HepG2 (cell line): ENCODE measurements around the gene LGI4. TPM values are rescaled to one million over a fixed set of nuclear protein-coding genes. Genes with fewer than 3 reads are reported as not detected.

Experiments
- ATAC-seq: fragments of 200-7000 bp; cut with Tn5 transposase; 3 replicates; pipeline ENCODE4 v1.9.1; 2020; ENCODE audit warnings: mild to moderate bottlenecking, moderate library complexity
- BruUV-seq: library from RNA; stranded (reverse); fragments of 400-500 nt; replicated peaks from 2 replicates; lab custom pipeline; 2021; lab: Mats Ljungman, UMichigan
- CTCF ChIA-PET: fragments of 300-600 bp; formaldehyde crosslinking; extraction: SDS; loops from one replicate; lab custom pipeline; 2021; ENCODE audit warnings: low total read pairs, inconsistent platforms, low intra/inter-chr PET ratio; lab: Yijun Ruan, JAX
- POLR2A ChIA-PET: fragments of 350-600 bp; sonication (Branson Sonifier 250); formaldehyde crosslinking; loops from one replicate; lab custom pipeline; 2020; ENCODE audit warnings: antibody characterized with exemption, inconsistent platforms; lab: Yijun Ruan, JAX
- DNase-seq: peaks from one replicate; pipeline ENCODE4 v3.0.0-alpha.2; 2015; ENCODE audit warnings: low spot score
- FAIRE-seq: peaks from 3 replicates; lab custom pipeline; 2011; peaks lifted over from hg19 to GRCh38; lab: Jason Lieb, UNC
- H2AFZ ChIP-seq: one replicate; pipeline ENCODE4 v1.6.1; 2011; ENCODE audit warnings: low read length, inconsistent platforms
- H3K27ac ChIP-seq: fragments of 300-600 bp; 3 replicates; pipeline ENCODE4 v1.8.0; 2011; ENCODE audit warnings: mixed run types, mild to moderate bottlenecking, mixed read lengths, low read length, inconsistent platforms; ENCODE audit not compliant: insufficient read depth; ENCODE audit errors: extremely low read length
- H3K27me3 ChIP-seq, 2 experiments: fragments of 200-600 bp in 1 of 2; 2 replicates in 1 of 2; 3 replicates in 1 of 2; pipeline versions ENCODE4 v1.6.0 to v1.8.0; 2011; ENCODE audit warnings: low read length in 2 of 2, mild to moderate bottlenecking in 2 of 2, moderate library complexity in 2 of 2, inconsistent platforms in 1 of 2; ENCODE audit not compliant: insufficient read depth in 2 of 2, control insufficient read depth in 1 of 2
- H3K36me3 ChIP-seq, 2 experiments: fragments of 200-600 bp in 1 of 2; replicated peaks in 1 of 2; 2 replicates in 1 of 2; 3 replicates in 1 of 2; pipeline versions ENCODE4 v1.5.1 to v1.8.0; 2011; ENCODE audit warnings: low read length in 2 of 2, inconsistent platforms in 1 of 2; ENCODE audit not compliant: insufficient read depth in 2 of 2, control insufficient read depth in 1 of 2
- H3K4me1 ChIP-seq: 2 replicates; pipeline ENCODE4 v1.5.1; 2012; ENCODE audit warnings: low read length, inconsistent platforms; ENCODE audit not compliant: insufficient read depth
- H3K4me2 ChIP-seq: 2 replicates; pipeline ENCODE4 v1.6.0; 2011; ENCODE audit warnings: low read depth, low read length, inconsistent platforms
- H3K4me3 ChIP-seq, 3 experiments: fragments of 200-600 bp in 1 of 3; sonication (generic), shearing (Covaris generic) in 1 of 3; replicated peaks in 1 of 3; 2 replicates each; pipeline ENCODE4 v1.5.1; 2011 to 2016; ENCODE audit warnings: low read length in 3 of 3, inconsistent platforms in 2 of 3, low read depth in 2 of 3, mild to moderate bottlenecking in 2 of 3, control low read depth in 1 of 3, mixed read lengths in 1 of 3; ENCODE audit not compliant: insufficient read depth in 1 of 3
- H3K79me2 ChIP-seq: one replicate; pipeline ENCODE4 v1.6.1; 2011; ENCODE audit warnings: low read length, inconsistent platforms; ENCODE audit not compliant: insufficient read depth
- H3K9ac ChIP-seq: 2 replicates; pipeline ENCODE4 v1.6.0; 2011; ENCODE audit warnings: mild to moderate bottlenecking, low read depth, low read length, inconsistent platforms; ENCODE audit not compliant: insufficient read depth
- H3K9me3 ChIP-seq: 2 replicates; pipeline ENCODE4 v1.5.1; 2012; ENCODE audit warnings: mild to moderate bottlenecking, low read length
- H4K20me1 ChIP-seq: 2 replicates; pipeline ENCODE4 v1.6.0; 2011; ENCODE audit warnings: inconsistent platforms, mild to moderate bottlenecking, low read length, moderate library complexity; ENCODE audit not compliant: insufficient read depth
- HES4 ChIP-seq: sonication (generic); formaldehyde crosslinking; IDR thresholded peaks from 2 replicates; pipeline ENCODE4 v1.9.0; 2021; ENCODE audit warnings: mild to moderate bottlenecking, missing genetic modification reagents, borderline replicate concordance
- KDM3A ChIP-seq: IDR thresholded peaks from 2 replicates; pipeline ENCODE4 v1.6.1; 2018; ENCODE audit warnings: low read depth, missing compliant biosample characterization
- PHF21A ChIP-seq: sonication (generic); formaldehyde crosslinking; IDR thresholded peaks from 2 replicates; pipeline ENCODE4 v1.5.0; 2020; ENCODE audit warnings: mild to moderate bottlenecking, missing genetic modification reagents
- ZBTB3 ChIP-seq: sonication (generic); formaldehyde crosslinking; IDR thresholded peaks from 2 replicates; pipeline ENCODE4 v1.4.0; 2020; ENCODE audit warnings: low read depth, mild to moderate bottlenecking, moderate library complexity, missing genetic modification reagents, borderline replicate concordance
- ZFP62 ChIP-seq: sonication (generic); formaldehyde crosslinking; IDR thresholded peaks from 2 replicates; pipeline ENCODE4 v1.4.0; 2020; ENCODE audit warnings: missing genetic modification reagents
- ZNF451 ChIP-seq: sonication (generic); formaldehyde crosslinking; IDR thresholded peaks from 2 replicates; pipeline ENCODE4 v1.5.0; 2020; ENCODE audit warnings: mild to moderate bottlenecking, missing genetic modification reagents
- ZNF598 ChIP-seq: sonication (generic); formaldehyde crosslinking; IDR thresholded peaks from 2 replicates; pipeline ENCODE4 v1.5.1; 2020; ENCODE audit warnings: mild to moderate bottlenecking, missing genetic modification reagents, borderline replicate concordance
- ZNF7 ChIP-seq: IDR thresholded peaks from 2 replicates; pipeline ENCODE4 v1.6.1; 2016; ENCODE audit warnings: missing biosample characterization, missing genetic modification reagents
- ZSCAN9 ChIP-seq: IDR thresholded peaks from 2 replicates; pipeline ENCODE4 v1.6.1; 2016; ENCODE audit warnings: borderline replicate concordance
- WGBS: methylation state at CpG from one replicate; pipeline ENCODE4 v1.1.6; 2017; ENCODE audit warnings: low lambda C conversion rate; 5-methylcytosine and 5-hydroxymethylcytosine counted together
- in situ Hi-C: cut with HindIII; loops from 2 replicates; pipeline ENCODE4 v1.10.0; 2017; ENCODE audit warnings: low pct_unique_long_range_greater_than_20kb; ENCODE audit not compliant: extremely low pct_ligation_motif_present
- intact Hi-C: fragments of 100-400 bp; cut with micrococcal nuclease; formaldehyde crosslinking; loops from one replicate; pipeline ENCODE4 v1.10.0; 2022; ENCODE audit not compliant: unreplicated experiment
- polyA plus RNA-seq, 8 experiments: library from polyadenylated mRNA; depleted of rRNA in 3 of 8; stranded (reverse) in 7 of 8; unstranded in 1 of 8; fragments of >200 nt; fragmentation: Illumina TruSeq in 4 of 8; extraction: Trizol in 4 of 8; gene quantifications; 2 replicates each; pipeline versions ENCODE4 v1.2.1 to v1.2.3, GENCODE V29; 2011 to 2016; ENCODE audit warnings: low read depth in 4 of 8, missing spikeins in 1 of 8, mixed read lengths in 1 of 8; ENCODE audit not compliant: insufficient read depth in 1 of 8
- total RNA-seq, 5 experiments: library from RNA; depleted of rRNA; stranded (reverse); fragments of >200 nt; fragmentation: Illumina TruSeq; extraction: Trizol; gene quantifications; 2 replicates each; pipeline ENCODE4 v1.2.3, GENCODE V29; 2016; ENCODE audit warnings: low read depth in 1 of 5
- TF ChIP-seq, protein P1 (sequence below): sonication (generic); formaldehyde crosslinking; IDR thresholded peaks from 2 replicates; pipeline ENCODE4 v1.5.0; 2020; ENCODE audit warnings: missing genetic modification reagents

The LGI4 gene
- total and polyA plus RNA-seq, 2 of the 13 experiments (the other 11 are each of a cell fraction or from before 2014, with no cell fraction given) = 2.8 TPM; not detected in 1

- no peaks in the 10 kb centered on the region for H3K36me3 ChIP-seq
- no peaks in the 10 kb centered on the region for H4K20me1 ChIP-seq
- no peak overlapping the region for H3K9ac ChIP-seq
- no peak for FAIRE-seq
- peaks cover 28% of the 10 kb centered on the region for H3K4me1 ChIP-seq
- in situ Hi-C loops (no loop called here), intact Hi-C loops (no loop called here)
- ChIA-PET CTCF (no interaction called here), POLR2A (no interaction called here)
- no peaks in the 10 kb centered on the region for H3K9me3 ChIP-seq
- H2AFZ ChIP-seq = no peak overlapping the region
- H3K4me2 ChIP-seq = no peak overlapping the region
- no peak overlapping the region for H3K27ac ChIP-seq
- no peaks in the 10 kb centered on the region; a peak in 1 of 5 replicates for H3K27me3 ChIP-seq
- DNase-seq = no peak
- no peak for TF ChIP-seq ZFP62 (CRISPR knock-in tag)
- no peak for TF ChIP-seq ZBTB3 (CRISPR knock-in tag)
- 55% methylated on average over 1 of the region's 11 CpGs for WGBS
- BruUV-seq = no TSS peak
- no peak overlapping the region for H3K4me3 ChIP-seq
- no peaks in the 10 kb centered on the region for H3K79me2 ChIP-seq
- ATAC-seq = no peak
Measured at GRCh38 chr19:35093941-35094647, 40.8 kb downstream of the LGI4 start.

GRCh38 chr19:35093430-35093829 lies 41.4 kb downstream of the LGI4 start:
- intact Hi-C loops = no loop called here
- Histone ChIP-seq H3K36me3 (no peaks in the 10 kb centered on the region), H3K9ac (no peak overlapping the region), H3K4me1 (peaks cover 24% of the 10 kb centered on the region), H3K4me2 (no peak overlapping the region), H4K20me1 (no peaks in the 10 kb centered on the region), H3K27me3 (no peaks in the 10 kb centered on the region; a peak in 1 of 5 replicates), H3K9me3 (no peaks in the 10 kb centered on the region), H3K4me3 (no peak overlapping the region), H2AFZ (no peak overlapping the region), H3K27ac (no peak overlapping the region), H3K79me2 (no peaks in the 10 kb centered on the region)
- FAIRE-seq (no peak), ATAC-seq (no peak), DNase-seq (no peak)
- no peak for TF ChIP-seq ZNF451 (CRISPR knock-in tag)
- TF ChIP-seq, protein P1, sequence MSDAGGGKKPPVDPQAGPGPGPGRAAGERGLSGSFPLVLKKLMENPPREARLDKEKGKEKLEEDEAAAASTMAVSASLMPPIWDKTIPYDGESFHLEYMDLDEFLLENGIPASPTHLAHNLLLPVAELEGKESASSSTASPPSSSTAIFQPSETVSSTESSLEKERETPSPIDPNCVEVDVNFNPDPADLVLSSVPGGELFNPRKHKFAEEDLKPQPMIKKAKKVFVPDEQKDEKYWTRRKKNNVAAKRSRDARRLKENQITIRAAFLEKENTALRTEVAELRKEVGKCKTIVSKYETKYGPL (CRISPR knock-in tag) = no peak
- no peak for TF ChIP-seq ZNF598 (CRISPR knock-in tag)
- no peak for TF ChIP-seq HES4
- TF ChIP-seq ZNF7 = no peak
- no peak for TF ChIP-seq PHF21A
- TF ChIP-seq KDM3A = no peak
- TF ChIP-seq ZSCAN9 = no peak
- POLR2A ChIA-PET = no interaction called here
- BruUV-seq = no TSS peak
- in situ Hi-C loops = no loop called here
- CTCF ChIA-PET = no interaction called here
- 84% methylated on average over 5 of the region's 5 CpGs for WGBS
